Fibroblast of the conjunctiva (primary cell): ENCODE results near the gene CDKN2D.

ENCODE experiments used
- DNase-seq: peaks from one replicate; pipeline ENCODE4 v3.0.0-alpha.2; 2010; ENCODE audit warnings: low read depth

Gene CDKN2D

GRCh38 chr19:10568826-10569651 is at the start of gene CDKN2D:
Gene CDKN2D, minus strand, starts transcription at chr19:10568979. Its CDS starts 326 bp downstream, at chr19:10568653.
- DNase-seq = peak; percentile 99

GRCh38 chr19:10617409-10618121 is 48.8 kb upstream of the CDKN2D start:
- no peak for DNase-seq

- DNase-seq = no peak
Observed at GRCh38 chr19:10615429-10616023, 46.7 kb upstream of the CDKN2D start.

DNA sequence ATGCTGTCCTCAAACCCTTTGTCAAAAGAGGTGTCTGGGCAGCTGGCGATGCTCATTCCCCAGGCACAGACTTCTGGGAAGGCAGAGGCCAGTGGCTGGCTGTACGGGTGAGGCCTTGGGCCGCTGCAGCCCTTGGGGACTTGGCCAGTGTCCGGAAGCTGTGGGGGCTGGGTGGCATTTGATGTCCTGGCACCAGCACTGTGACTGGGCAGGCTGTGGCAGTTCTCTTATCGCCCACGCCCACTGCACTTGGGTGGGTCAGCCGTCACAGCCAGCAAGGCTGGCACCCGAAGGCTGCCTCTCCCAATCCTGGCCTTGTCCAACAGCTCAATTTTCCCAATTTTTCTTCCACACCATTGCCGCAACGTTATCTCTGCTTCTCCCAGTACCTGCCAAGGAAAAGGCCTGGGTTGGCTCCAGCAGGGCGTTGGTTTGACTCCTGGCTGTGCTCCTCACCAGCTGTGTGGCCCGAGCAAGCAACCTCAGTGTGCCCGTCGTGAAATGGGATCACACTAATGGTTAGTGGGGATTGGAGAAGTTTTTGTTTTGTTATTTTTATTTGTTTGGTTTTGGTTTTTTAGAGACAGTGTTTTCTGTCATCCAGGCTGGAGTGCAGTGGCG is 43.8 kb upstream of the CDKN2D start:
- DNase-seq = no peak

DNA sequence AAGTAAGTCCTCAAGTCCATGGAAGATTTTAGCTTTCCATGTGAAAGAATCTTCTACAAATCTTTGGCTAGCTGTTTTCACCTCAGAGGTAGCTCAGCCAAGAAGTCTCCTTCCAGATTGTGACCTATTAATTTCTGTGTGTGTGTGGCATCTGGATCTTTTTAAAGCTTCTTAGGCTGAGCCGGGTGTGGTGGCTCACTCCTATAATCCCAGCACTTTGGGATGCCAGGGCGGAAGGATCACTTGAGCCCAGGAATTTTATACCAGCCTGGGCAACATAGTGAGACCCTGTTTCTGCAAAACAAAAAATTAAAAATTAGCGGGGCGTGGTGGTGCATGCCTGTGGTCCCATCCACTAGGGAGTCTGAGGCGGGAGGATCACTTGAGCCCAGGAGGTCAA is 43.1 kb upstream of the CDKN2D start:
- no peak for DNase-seq

DNA sequence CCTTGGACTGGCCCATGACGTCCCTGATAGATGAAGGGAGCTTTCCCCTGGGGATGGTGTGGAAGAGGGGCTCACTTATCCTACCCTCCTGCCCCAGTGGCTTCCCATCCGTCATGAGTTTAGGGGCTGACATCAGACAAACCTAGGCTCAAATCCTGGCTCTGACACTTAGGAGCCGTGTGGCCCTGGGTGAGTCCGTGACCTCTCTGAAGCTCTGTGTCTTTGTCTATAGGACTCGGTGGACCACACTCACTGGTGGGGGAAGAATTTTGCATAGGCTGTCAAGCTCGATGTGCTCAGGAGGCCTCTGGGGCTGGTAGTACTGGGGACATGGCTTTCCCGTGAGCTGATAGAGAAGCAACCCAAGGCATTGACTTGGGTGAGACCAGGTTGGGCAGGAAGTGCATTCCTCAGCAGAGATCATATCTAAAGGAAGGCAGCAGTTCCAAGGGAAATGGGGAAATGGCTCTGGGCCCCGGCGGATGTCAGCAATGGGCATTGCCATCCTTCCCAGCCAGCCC is 35.7 kb upstream of the CDKN2D start:
- no peak for DNase-seq

GRCh38 chr19:10603873-10604459 is 35.2 kb upstream of the CDKN2D start:
- no peak for DNase-seq

- DNase-seq = no peak
Observed at GRCh38 chr19:10603084-10603872, 34.5 kb upstream of the CDKN2D start.

- peak; percentile 35 for DNase-seq
Observed at GRCh38 chr19:10602330-10603083, 33.7 kb upstream of the CDKN2D start.

DNA sequence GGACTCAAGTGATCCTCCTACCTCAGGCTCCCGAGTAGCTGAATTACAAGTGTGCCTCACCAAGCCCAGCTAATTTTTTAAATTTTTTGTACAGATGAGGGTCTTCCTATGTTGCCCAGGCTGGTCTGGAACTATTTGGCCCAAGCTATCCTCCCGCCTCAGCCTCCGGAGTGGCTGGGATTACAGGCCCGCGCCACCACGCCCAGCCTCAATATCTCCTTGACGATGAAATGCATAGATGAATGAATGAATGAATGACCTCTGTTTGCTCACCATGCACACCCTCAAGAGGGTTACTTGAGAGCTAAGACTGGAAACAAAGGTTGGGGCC is 33.2 kb upstream of the CDKN2D start:
- DNase-seq = no peak

GRCh38 chr19:10600149-10600548 is 31.4 kb upstream of the CDKN2D start:
- no peak for DNase-seq

DNA sequence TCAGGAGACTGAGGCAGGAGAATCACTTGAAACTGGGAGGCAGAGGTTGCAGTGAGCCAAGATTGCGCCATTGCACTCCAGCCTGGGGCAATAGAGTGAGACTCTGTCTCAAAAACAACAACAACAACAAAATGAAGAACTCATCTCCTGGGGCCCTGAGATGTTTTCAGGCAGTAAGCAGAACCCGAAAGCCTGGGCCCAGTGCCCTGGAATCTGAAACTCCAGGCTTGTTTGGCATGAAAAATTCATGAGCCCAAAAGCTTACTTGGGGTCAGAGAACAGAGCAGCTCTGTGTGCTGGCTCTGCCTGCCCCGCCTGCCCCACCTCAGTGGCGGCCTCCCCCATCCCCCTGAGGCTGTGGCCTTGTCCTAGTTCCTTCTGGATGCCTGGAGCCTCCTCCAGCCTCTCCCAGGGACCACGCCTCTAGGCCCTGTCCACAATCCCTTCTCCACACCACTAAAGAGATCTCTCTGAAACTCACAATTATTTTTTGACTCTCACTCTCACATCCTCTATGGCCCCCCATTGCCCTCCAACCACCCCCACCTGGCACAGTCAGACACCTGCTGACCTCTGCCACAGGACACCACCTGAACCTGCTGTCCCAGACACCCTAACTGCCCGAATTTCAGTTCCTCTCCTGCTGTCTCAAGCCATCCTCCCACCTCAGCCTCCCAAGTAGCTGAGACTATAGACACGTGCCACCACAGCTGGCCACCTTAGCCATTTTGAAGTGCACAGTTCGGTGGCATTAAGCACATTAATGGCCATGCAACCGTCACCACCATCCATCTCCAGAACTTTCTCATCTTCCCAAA is 25.2 kb upstream of the CDKN2D start:
- no peak for DNase-seq

- DNase-seq = no peak
Observed at GRCh38 chr19:10593148-10593547, 24.4 kb upstream of the CDKN2D start.

GRCh38 chr19:10587839-10588150 is 19.0 kb upstream of the CDKN2D start:
- no peak for DNase-seq

DNA sequence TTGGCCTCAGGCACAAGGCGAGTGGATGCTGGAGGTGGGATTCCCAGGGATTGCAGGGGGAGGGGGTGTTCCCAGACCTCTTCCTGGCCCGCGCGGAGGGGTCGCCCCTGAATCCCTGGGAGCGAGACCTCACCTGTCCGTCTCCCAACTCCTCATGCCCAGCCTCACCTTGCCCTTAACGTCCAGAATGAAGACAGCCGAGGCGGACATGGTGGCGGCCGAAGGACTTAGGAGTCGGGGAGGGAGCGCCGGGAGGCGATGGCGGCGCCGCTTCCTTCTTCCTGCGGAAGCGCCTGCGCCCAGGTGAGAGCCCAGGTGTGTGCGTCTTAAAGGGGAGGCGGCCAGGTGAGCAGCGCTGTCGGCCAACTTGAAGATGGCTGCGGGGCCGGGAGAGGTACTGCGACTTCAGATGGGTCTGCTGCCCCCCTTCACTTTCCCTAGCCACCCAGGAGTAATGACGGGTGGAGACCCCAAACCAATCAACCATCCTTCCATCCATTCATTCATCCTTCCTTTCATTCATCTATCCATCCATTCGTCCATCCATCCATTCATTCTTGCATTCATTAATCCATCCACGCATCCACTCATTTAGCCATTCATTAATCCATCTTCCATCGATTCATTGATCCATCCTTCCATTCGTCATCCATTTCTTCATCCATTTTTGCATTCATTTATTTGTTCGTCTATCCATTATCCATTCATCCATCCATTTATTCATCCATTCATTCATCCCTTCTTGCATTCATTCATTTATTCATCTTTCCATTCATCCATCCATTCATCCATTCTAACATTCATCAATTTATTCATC is 18.5 kb upstream of the CDKN2D start, which contains the start of gene AP1M2:
TSS of gene AP1M2 (minus strand) at position 291 of the 817 bp plus-strand sequence. CDS start at position 210, 81 bp downstream.
- DNase-seq = no peak

DNA sequence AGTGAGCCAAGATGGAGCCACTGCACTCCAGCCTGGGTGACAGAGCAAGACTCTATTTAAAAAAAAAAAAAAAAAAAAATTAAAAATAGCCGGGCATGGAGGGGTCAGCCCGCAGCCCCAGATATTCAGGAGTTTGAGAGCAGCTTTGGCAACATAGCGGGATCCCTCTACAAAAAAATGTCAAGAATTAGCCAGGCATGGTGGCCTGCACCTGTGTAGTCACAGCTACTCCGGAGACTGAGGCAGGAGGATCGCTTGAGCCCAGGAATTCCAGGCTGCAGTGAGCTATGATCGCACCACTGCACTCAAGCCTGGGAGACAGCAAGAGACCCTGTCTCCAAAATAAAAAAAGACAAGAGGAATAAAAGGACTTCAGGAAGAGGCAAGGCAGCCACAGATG is 17.6 kb upstream of the CDKN2D start:
- DNase-seq = no peak

GRCh38 chr19:10583036-10583776 is 14.4 kb upstream of the CDKN2D start:
- DNase-seq = no peak

DNA sequence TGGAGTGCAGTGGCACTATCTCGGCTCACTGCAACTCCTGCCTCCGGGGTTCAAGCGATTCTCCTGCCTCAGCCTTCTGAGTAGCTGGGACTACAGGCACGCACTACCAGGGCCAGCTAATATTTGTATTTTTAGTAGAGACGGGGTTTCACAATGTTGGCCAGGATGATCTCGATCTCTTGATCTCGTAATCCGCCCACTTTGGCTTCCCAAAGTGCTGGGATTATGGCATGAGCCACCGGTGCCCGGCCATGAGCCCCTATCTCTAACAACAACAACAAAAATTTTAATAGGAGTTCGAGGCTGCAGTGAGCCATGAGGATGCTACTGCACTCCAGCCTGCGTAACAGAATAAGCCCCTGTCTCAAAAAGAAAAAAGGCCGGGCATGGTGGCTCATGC is 13.3 kb upstream of the CDKN2D start:
- DNase-seq = no peak
